Lung (tissue), 12 donors: ENCODE data around the gene CCDC149. TPM values are rescaled to one million over a fixed set of nuclear protein-coding genes. Genes with fewer than 3 reads are reported as not detected.

ENCODE experiments used
- ATAC-seq: fragments of 200-7000 bp; cut with Tn5 transposase; one replicate; pipeline ENCODE4 v1.9.1; 2020; ENCODE audit warnings: moderate number of reproducible peaks; ENCODE audit not compliant: insufficient read depth, low FRiP score
- DNase-seq, 3 donors: peaks; one replicate each; pipeline ENCODE4 v3.0.0-alpha.2; 2013 to 2017
- H3K27ac ChIP-seq, 2 donors: one replicate each; pipeline ENCODE4 v1.5.1; 2013; ENCODE audit warnings: mild to moderate bottlenecking in 2 of 2, moderate library complexity in 2 of 2, control low read depth in 1 of 2, inconsistent platforms in 1 of 2, low read depth in 1 of 2, low read length in 1 of 2
- H3K27me3 ChIP-seq, 3 donors: one replicate each; pipeline ENCODE4 v1.5.1; 2013; ENCODE audit warnings: low read length in 2 of 3; ENCODE audit not compliant: control insufficient read depth in 3 of 3, insufficient read depth in 3 of 3
- H3K36me3 ChIP-seq, 4 donors: one replicate each; pipeline ENCODE4 v1.5.1; 2013; ENCODE audit warnings: low read length in 4 of 4, mild to moderate bottlenecking in 1 of 4, moderate library complexity in 1 of 4; ENCODE audit not compliant: control insufficient read depth in 4 of 4, insufficient read depth in 4 of 4
- H3K4me1 ChIP-seq, 5 donors: one replicate each; pipeline ENCODE4 v1.5.1; 2013; ENCODE audit warnings: low read length in 5 of 5, mild to moderate bottlenecking in 2 of 5, moderate library complexity in 1 of 5; ENCODE audit not compliant: control insufficient read depth in 5 of 5, insufficient read depth in 5 of 5
- H3K4me3 ChIP-seq: one replicate; pipeline ENCODE4 v1.5.1; 2013; ENCODE audit warnings: mild to moderate bottlenecking, control low read depth, moderate library complexity
- H3K9ac ChIP-seq, 2 donors: one replicate each; pipeline ENCODE4 v1.5.1; 2013; ENCODE audit warnings: low read length in 2 of 2, control low read depth in 1 of 2; ENCODE audit not compliant: insufficient read depth in 1 of 2
- H3K9me3 ChIP-seq, 4 donors: one replicate each; pipeline ENCODE4 v1.5.1; 2013; ENCODE audit warnings: low read length in 3 of 4, mild to moderate bottlenecking in 1 of 4, moderate library complexity in 1 of 4; ENCODE audit not compliant: control insufficient read depth in 4 of 4, insufficient read depth in 3 of 4
- CTCF ChIP-seq: IDR thresholded peaks from 2 replicates; pipeline ENCODE4 v1.5.1; 2012; ENCODE audit warnings: mild to moderate bottlenecking; ENCODE audit errors: control extremely low read depth, extremely low read depth
- WGBS, 2 donors: extraction: QIAGEN DNeasy Blood & Tissue Kit; methylation state at CpG; one replicate each; pipeline ENCODE4 v1.1.7; 2013; 5-methylcytosine and 5-hydroxymethylcytosine counted together
- polyA plus RNA-seq, 2 donors: library from polyadenylated mRNA; stranded (reverse); fragments of 200-250 nt; gene quantifications; one replicate each; pipeline ENCODE4 v1.2.1, GENCODE V29; 2013
- total RNA-seq, 2 donors: library from RNA; depleted of rRNA in 1 of 2; stranded (reverse); fragments of >200 nt in 1 of 2; gene quantifications; one replicate each; pipeline ENCODE4 v1.2.1, GENCODE V29; 2014 to 2021
- donor health status: control.
- donor health status: control.
- donor health status: Bipolar disorder and iron deficiency.
- donor health status: healthy.
- donor health status: DM: yes; HTN: yes; CAD: no.

Gene CCDC149
- total and polyA plus RNA-seq, 4 donors = 8.6 to 21.4 (median 17.1) TPM

DNA sequence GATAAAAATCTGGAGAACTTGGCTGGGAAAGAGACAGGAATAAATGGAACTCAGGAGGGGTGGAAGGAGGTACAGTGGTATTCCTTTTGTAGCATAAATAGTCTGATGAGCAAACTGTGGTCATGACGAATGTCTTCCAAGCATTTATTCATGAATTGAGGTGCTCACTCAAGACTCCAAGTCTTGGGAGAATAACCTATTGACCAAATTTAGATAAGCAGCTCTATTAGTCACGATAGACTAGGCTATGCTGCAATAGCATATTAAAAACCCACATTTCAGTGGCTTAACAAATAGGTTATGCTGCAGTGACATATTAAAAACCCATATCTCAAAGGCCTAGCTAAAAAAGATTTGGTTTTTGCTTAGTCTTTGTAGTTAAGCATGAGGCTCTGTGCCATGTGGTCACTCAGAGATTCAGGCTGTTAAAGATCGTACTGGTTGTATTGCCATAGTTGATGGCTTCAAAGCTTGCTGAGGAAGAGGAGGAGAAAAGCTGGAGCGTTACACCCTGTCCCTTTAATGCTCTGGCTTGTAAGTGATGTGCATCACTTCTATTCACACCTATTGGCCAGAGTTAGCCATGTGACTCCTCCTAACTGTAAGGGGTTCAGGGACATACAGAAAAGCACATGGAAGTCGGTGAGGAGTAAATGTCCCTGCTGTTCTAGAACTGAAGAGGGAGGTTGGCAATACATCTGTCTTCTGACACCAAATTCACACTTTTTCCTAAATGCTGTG is 24.5 kb upstream of the CCDC149 start:
- no peak for DNase-seq
- peaks cover 0 to 11% (median 6%) of the 10 kb centered on the region in 4 donors for H3K9me3 ChIP-seq
- no peak overlapping the region for H3K27ac ChIP-seq
- no peaks in the 10 kb centered on the region for H3K36me3 ChIP-seq
- no peak for ATAC-seq
- no peak for TF ChIP-seq CTCF
- H3K4me1 ChIP-seq = no peaks in the 10 kb centered on the region
- no peak overlapping the region for H3K9ac ChIP-seq
- H3K4me3 ChIP-seq = no peak overlapping the region
- WGBS, 2 donors = 91 to 95% methylated on average over 5 of the region's 5 CpGs
- H3K27me3 ChIP-seq = no peaks in the 10 kb centered on the region

GRCh38 chr4:24935856-24936255 is 23.0 kb upstream of the CCDC149 start:
- no peak overlapping the region for H3K27ac ChIP-seq
- DNase-seq (no peak), ATAC-seq (no peak)
- H3K27me3 ChIP-seq = no peaks in the 10 kb centered on the region
- H3K4me3 ChIP-seq = no peak overlapping the region
- peaks cover 0 to 11% (median 6%) of the 10 kb centered on the region in 4 donors for H3K9me3 ChIP-seq
- no peaks in the 10 kb centered on the region for H3K36me3 ChIP-seq
- no peak overlapping the region for H3K9ac ChIP-seq
- no peak for TF ChIP-seq CTCF
- H3K4me1 ChIP-seq = no peaks in the 10 kb centered on the region
- WGBS, 2 donors = 96 to 97% methylated on average over 2 of the region's 2 CpGs

GRCh38 chr4:24934311-24934710 is 21.5 kb upstream of the CCDC149 start:
- Histone ChIP-seq H3K9ac (no peak overlapping the region), H3K27me3 (no peaks in the 10 kb centered on the region), H3K36me3 (no peaks in the 10 kb centered on the region), H3K4me3 (no peak overlapping the region), H3K4me1 (peaks cover 0 to 1% (median 0%) of the 10 kb centered on the region in 5 donors), H3K27ac (no peak overlapping the region), H3K9me3 (peaks cover 0 to 11% (median 6%) of the 10 kb centered on the region in 4 donors)
- DNase-seq = no peak
- ATAC-seq = no peak
- TF ChIP-seq CTCF = no peak
